ENCODE results near the gene TMEM213. TPM values are rescaled to one million over a fixed set of nuclear protein-coding genes. Genes with fewer than 3 reads are reported as not detected.

TMEM213 gene
- total and polyA plus RNA-seq, 9 of the 15 experiments (the other 6 are each of a cell fraction or from before 2014, with no cell fraction given): not detected

DNA sequence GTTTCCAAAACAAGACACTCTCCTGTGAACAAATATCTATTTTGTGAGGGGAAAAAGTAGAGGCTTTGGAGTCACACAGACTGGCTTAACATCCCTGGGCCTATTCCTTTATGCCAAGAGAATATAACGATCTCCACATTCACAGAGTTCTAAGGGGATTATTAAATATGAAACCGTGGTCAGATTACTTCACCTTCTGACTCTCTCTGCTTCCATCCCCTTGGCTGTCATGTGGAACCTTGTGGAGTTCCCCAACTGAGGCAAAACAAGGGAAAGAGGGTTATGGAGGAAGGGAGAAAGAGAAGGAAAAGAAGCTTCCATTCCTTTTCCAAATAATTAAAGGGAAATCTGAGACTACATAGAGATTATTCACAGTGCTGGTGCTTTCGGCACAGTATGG lies 55.7 kb downstream of the TMEM213 start:
- H3K4me1 ChIP-seq (replicated peaks in 1 of 2; ENCODE audit: control insufficient read depth in 2 of 2, insufficient read depth in 2 of 2, low read length in 2 of 2): no peaks in the 10 kb centered on the region
- no peak overlapping the region for H2AFZ ChIP-seq (ENCODE audit: low read depth, low read length)
- no peak overlapping the region for H3K4me2 ChIP-seq (ENCODE audit: insufficient read depth, low read length)
- no peak overlapping the region for H3K9ac ChIP-seq (ENCODE audit: insufficient read depth in 1 of 2, low read depth in 2 of 2, low read length in 2 of 2)
- ChIA-PET POLR2A (no interaction called here), CTCF (ENCODE audit: low intra/inter-chr PET ratio) (no interaction called here)
- H3K9me1 ChIP-seq (ENCODE audit: control insufficient read depth, insufficient read depth, low read length): no peaks in the 10 kb centered on the region
- FAIRE-seq (no peak), DNase-seq (ENCODE audit: extremely low read depth in 1 of 4, low spot score in 3 of 4) (no peak), ATAC-seq (no peak)
- H3K36me3 ChIP-seq (ENCODE audit: control insufficient read depth, insufficient read depth, low read length): no peaks in the 10 kb centered on the region
- no TSS peak for BruUV-seq (replicated peaks)
- intact Hi-C loops (cut with micrococcal nuclease): no loop called here
- H3K9me3 ChIP-seq (replicated peaks; ENCODE audit: control insufficient read depth, insufficient read depth, low read depth, low read length): no peaks in the 10 kb centered on the region
- in situ Hi-C loops (cut with MboI): no loop called here
- H3K27me3 ChIP-seq (ENCODE audit: control insufficient read depth in 2 of 2, insufficient read depth in 2 of 2, low read length in 2 of 2): peaks cover 30 to 37% of the 10 kb centered on the region in 2 experiments
- H4K20me1 ChIP-seq (replicated peaks; ENCODE audit: control insufficient read depth, insufficient read depth, low read length): no peaks in the 10 kb centered on the region
- H3K79me2 ChIP-seq (ENCODE audit: control insufficient read depth, insufficient read depth, low read length): no peaks in the 10 kb centered on the region
- 1% methylated on average over 3 of the region's 3 CpGs for WGBS (ENCODE audit: insufficient coverage, low coverage, missing lambda C conversion rate)
- no peak overlapping the region for H3K27ac ChIP-seq (ENCODE audit: extremely low read depth, low read depth, low read length)
- no peak overlapping the region for H3K4me3 ChIP-seq
- TF ChIP-seq CREM (IDR thresholded peaks at IDR 0.05; ENCODE audit: low read depth) (no peak), CXXC5 (CRISPR knock-in tag; IDR thresholded peaks at IDR 0.05) (no peak), SMAD4 (CRISPR knock-in tag; conservative IDR thresholded peaks at IDR 0.05) (no peak), U2AF2 (optimal IDR thresholded peaks at IDR 0.05; ENCODE audit: low read depth, low read length) (no peak), RAD21 (CRISPR knock-in tag; conservative IDR thresholded peaks at IDR 0.05 in 1 of 2, IDR thresholded peaks at IDR 0.05 in 1 of 2) (no peak), TFAM (CRISPR knock-in tag; conservative IDR thresholded peaks at IDR 0.05) (no peak)
- TF ChIP-seq, protein P1, sequence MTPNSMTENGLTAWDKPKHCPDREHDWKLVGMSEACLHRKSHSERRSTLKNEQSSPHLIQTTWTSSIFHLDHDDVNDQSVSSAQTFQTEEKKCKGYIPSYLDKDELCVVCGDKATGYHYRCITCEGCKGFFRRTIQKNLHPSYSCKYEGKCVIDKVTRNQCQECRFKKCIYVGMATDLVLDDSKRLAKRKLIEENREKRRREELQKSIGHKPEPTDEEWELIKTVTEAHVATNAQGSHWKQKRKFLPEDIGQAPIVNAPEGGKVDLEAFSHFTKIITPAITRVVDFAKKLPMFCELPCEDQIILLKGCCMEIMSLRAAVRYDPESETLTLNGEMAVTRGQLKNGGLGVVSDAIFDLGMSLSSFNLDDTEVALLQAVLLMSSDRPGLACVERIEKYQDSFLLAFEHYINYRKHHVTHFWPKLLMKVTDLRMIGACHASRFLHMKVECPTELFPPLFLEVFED (CRISPR knock-in tag; conservative IDR thresholded peaks at IDR 0.05): no peak
- TF ChIP-seq, protein P2, sequence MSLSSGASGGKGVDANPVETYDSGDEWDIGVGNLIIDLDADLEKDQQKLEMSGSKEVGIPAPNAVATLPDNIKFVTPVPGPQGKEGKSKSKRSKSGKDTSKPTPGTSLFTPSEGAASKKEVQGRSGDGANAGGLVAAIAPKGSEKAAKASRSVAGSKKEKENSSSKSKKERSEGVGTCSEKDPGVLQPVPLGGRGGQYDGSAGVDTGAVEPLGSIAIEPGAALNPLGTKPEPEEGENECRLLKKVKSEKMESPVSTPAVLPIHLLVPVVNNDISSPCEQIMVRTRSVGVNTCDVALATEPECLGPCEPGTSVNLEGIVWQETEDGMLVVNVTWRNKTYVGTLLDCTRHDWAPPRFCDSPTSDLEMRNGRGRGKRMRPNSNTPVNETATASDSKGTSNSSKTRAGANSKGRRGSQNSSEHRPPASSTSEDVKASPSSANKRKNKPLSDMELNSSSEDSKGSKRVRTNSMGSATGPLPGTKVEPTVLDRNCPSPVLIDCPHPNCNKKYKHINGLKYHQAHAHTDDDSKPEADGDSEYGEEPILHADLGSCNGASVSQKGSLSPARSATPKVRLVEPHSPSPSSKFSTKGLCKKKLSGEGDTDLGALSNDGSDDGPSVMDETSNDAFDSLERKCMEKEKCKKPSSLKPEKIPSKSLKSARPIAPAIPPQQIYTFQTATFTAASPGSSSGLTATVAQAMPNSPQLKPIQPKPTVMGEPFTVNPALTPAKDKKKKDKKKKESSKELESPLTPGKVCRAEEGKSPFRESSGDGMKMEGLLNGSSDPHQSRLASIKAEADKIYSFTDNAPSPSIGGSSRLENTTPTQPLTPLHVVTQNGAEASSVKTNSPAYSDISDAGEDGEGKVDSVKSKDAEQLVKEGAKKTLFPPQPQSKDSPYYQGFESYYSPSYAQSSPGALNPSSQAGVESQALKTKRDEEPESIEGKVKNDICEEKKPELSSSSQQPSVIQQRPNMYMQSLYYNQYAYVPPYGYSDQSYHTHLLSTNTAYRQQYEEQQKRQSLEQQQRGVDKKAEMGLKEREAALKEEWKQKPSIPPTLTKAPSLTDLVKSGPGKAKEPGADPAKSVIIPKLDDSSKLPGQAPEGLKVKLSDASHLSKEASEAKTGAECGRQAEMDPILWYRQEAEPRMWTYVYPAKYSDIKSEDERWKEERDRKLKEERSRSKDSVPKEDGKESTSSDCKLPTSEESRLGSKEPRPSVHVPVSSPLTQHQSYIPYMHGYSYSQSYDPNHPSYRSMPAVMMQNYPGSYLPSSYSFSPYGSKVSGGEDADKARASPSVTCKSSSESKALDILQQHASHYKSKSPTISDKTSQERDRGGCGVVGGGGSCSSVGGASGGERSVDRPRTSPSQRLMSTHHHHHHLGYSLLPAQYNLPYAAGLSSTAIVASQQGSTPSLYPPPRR (CRISPR knock-in tag; IDR thresholded peaks at IDR 0.05; ENCODE audit: borderline replicate concordance): no peak
- TF ChIP-seq, protein P3, sequence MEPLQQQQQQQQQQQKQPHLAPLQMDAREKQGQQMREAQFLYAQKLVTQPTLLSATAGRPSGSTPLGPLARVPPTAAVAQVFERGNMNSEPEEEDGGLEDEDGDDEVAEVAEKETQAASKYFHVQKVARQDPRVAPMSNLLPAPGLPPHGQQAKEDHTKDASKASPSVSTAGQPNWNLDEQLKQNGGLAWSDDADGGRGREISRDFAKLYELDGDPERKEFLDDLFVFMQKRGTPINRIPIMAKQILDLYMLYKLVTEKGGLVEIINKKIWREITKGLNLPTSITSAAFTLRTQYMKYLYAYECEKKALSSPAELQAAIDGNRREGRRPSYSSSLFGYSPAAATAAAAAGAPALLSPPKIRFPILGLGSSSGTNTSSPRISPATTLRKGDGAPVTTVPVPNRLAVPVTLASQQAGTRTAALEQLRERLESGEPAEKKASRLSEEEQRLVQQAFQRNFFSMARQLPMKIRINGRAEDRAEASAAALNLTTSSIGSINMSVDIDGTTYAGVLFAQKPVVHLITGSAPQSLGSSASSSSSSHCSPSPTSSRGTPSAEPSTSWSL (CRISPR knock-in tag; IDR thresholded peaks at IDR 0.05; ENCODE audit: borderline replicate concordance): no peak
- TF ChIP-seq, protein P4, sequence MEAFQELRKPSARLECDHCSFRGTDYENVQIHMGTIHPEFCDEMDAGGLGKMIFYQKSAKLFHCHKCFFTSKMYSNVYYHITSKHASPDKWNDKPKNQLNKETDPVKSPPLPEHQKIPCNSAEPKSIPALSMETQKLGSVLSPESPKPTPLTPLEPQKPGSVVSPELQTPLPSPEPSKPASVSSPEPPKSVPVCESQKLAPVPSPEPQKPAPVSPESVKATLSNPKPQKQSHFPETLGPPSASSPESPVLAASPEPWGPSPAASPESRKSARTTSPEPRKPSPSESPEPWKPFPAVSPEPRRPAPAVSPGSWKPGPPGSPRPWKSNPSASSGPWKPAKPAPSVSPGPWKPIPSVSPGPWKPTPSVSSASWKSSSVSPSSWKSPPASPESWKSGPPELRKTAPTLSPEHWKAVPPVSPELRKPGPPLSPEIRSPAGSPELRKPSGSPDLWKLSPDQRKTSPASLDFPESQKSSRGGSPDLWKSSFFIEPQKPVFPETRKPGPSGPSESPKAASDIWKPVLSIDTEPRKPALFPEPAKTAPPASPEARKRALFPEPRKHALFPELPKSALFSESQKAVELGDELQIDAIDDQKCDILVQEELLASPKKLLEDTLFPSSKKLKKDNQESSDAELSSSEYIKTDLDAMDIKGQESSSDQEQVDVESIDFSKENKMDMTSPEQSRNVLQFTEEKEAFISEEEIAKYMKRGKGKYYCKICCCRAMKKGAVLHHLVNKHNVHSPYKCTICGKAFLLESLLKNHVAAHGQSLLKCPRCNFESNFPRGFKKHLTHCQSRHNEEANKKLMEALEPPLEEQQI (IDR thresholded peaks at IDR 0.05): no peak
